Activated T-cell treated with anti-CD3 and anti-CD28 coated beads, Interleukin-2, amount 50 U/mL, for 72 hours (primary cell): Measurements from ENCODE around the gene E2F2. TPM values are rescaled to one million over a fixed set of nuclear protein-coding genes. Genes with fewer than 3 reads are reported as not detected.

ENCODE experiments used
- ATAC-seq, 2 donors: fragments of 150-1000 bp; cut with Tn5 transposase; replicated peaks in 1 of 2; 2 replicates each; pipeline ENCODE4 v1.10.0; 2021; ENCODE audit warnings: moderate library complexity in 2 of 2, mild to moderate bottlenecking in 1 of 2
- DNase-seq, 2 donors: peaks; one replicate each; pipeline ENCODE4 v3.0.0; 2021 to 2022; ENCODE audit warnings: mixed read lengths in 1 of 2
- H3K27ac Mint-ChIP-seq: one replicate; pipeline ENCODE4 v1.8.0; 2022; ENCODE audit warnings: mild to moderate bottlenecking, moderate library complexity, mixed read lengths
- H3K27me3 Mint-ChIP-seq: one replicate; pipeline ENCODE4 v1.8.0; 2022; ENCODE audit warnings: low read depth, mixed read lengths
- H3K36me3 Mint-ChIP-seq, 2 donors: one replicate each; pipeline ENCODE4 v1.8.0; 2022; ENCODE audit warnings: mixed read lengths in 2 of 2, mild to moderate bottlenecking in 1 of 2; ENCODE audit not compliant: insufficient read depth in 2 of 2
- H3K4me1 Mint-ChIP-seq: one replicate; pipeline ENCODE4 v1.8.0; 2022; ENCODE audit warnings: low read depth, mixed read lengths
- H3K4me3 Mint-ChIP-seq, 2 donors: one replicate each; pipeline ENCODE4 v1.8.0; 2022; ENCODE audit warnings: mild to moderate bottlenecking in 2 of 2, mixed read lengths in 2 of 2, moderate library complexity in 2 of 2
- H3K9me3 Mint-ChIP-seq, 2 donors: one replicate each; pipeline ENCODE4 v1.8.0; 2022; ENCODE audit warnings: mixed read lengths in 2 of 2
- total RNA-seq, 2 donors: library from RNA; stranded (reverse); gene quantifications; one replicate each; pipeline ENCODE4 v1.2.3, GENCODE V29; 2022

E2F2 gene
- total RNA-seq, 2 donors from 2014 or later = 19.9 to 24.7 TPM

- Mint-ChIP-seq H3K4me1 (peaks cover 10% of the 10 kb centered on the region), H3K27ac (no peak overlapping the region), H3K4me3 (no peak overlapping the region), H3K36me3 (no peaks in the 10 kb centered on the region), H3K27me3 (peaks cover 16% of the 10 kb centered on the region), H3K9me3 (no peaks in the 10 kb centered on the region)
- ATAC-seq (no peak), DNase-seq (no peak)
These were observed 53.5 kb downstream of the E2F2 start for GRCh38 chr1:23477359-23478144.

GRCh38 chr1:23475641-23476040 lies 55.4 kb downstream of the E2F2 start:
- no peak overlapping the region for H3K27ac Mint-ChIP-seq
- ATAC-seq (no peak), DNase-seq (no peak)
- no peak overlapping the region for H3K4me3 Mint-ChIP-seq
- H3K9me3 Mint-ChIP-seq = no peaks in the 10 kb centered on the region
- peaks cover 6% of the 10 kb centered on the region for H3K27me3 Mint-ChIP-seq
- no peaks in the 10 kb centered on the region for H3K36me3 Mint-ChIP-seq
- peaks cover under 1% of the 10 kb centered on the region for H3K4me1 Mint-ChIP-seq

- Mint-ChIP-seq H3K27ac (no peak overlapping the region), H3K4me1 (no peaks in the 10 kb centered on the region), H3K4me3 (no peak overlapping the region), H3K27me3 (peaks cover 6% of the 10 kb centered on the region), H3K36me3 (no peaks in the 10 kb centered on the region), H3K9me3 (no peaks in the 10 kb centered on the region)
- no peak for DNase-seq
- ATAC-seq = no peak
These were observed 55.9 kb downstream of the E2F2 start for GRCh38 chr1:23475134-23475628.

- peaks cover 6% of the 10 kb centered on the region for H3K27me3 Mint-ChIP-seq
These were observed 57.8 kb downstream of the E2F2 start for GRCh38 chr1:23473037-23473800.

GRCh38 chr1:23472351-23473036 lies 58.5 kb downstream of the E2F2 start:
- Mint-ChIP-seq H3K9me3 (no peaks in the 10 kb centered on the region), H3K4me1 (no peaks in the 10 kb centered on the region), H3K36me3 (no peaks in the 10 kb centered on the region), H3K27ac (no peak overlapping the region), H3K4me3 (no peak overlapping the region), H3K27me3 (peaks cover 6% of the 10 kb centered on the region)
- DNase-seq = no peak
- no peak for ATAC-seq

More at GRCh38 chr1:23473037-23473800, 57.8 kb downstream of the E2F2 start:
- H3K27ac Mint-ChIP-seq = no peak overlapping the region
- no peak for DNase-seq
- peak in 1 of 2 donors; percentile 35 for ATAC-seq
- no peaks in the 10 kb centered on the region for H3K36me3 Mint-ChIP-seq
- H3K4me1 Mint-ChIP-seq = no peaks in the 10 kb centered on the region
- H3K4me3 Mint-ChIP-seq = no peak overlapping the region
- no peaks in the 10 kb centered on the region for H3K9me3 Mint-ChIP-seq

- H3K27me3 Mint-ChIP-seq = peaks cover 5% of the 10 kb centered on the region
- ATAC-seq = no peak
- no peak overlapping the region for H3K27ac Mint-ChIP-seq
These were observed 59.5 kb downstream of the E2F2 start for GRCh38 chr1:23471473-23472075.

GRCh38 chr1:23470282-23471070 lies 60.6 kb downstream of the E2F2 start:
- Mint-ChIP-seq H3K27me3 (no peaks in the 10 kb centered on the region), H3K9me3 (no peaks in the 10 kb centered on the region), H3K4me3 (no peak overlapping the region), H3K27ac (no peak overlapping the region), H3K36me3 (no peaks in the 10 kb centered on the region), H3K4me1 (no peaks in the 10 kb centered on the region)
- DNase-seq = no peak
- no peak for ATAC-seq

More at GRCh38 chr1:23471473-23472075, 59.5 kb downstream of the E2F2 start:
- Mint-ChIP-seq H3K4me1 (no peaks in the 10 kb centered on the region), H3K4me3 (no peak overlapping the region), H3K9me3 (no peaks in the 10 kb centered on the region), H3K36me3 (no peaks in the 10 kb centered on the region)
- no peak for DNase-seq

GRCh38 chr1:23469372-23469982 lies 61.6 kb downstream of the E2F2 start:
- no peaks in the 10 kb centered on the region for H3K36me3 Mint-ChIP-seq
- DNase-seq = no peak
- no peaks in the 10 kb centered on the region for H3K9me3 Mint-ChIP-seq
- H3K4me3 Mint-ChIP-seq = no peak overlapping the region
- no peak overlapping the region for H3K27ac Mint-ChIP-seq
- ATAC-seq = no peak
- H3K27me3 Mint-ChIP-seq = no peaks in the 10 kb centered on the region
- H3K4me1 Mint-ChIP-seq = no peaks in the 10 kb centered on the region

- no peak for ATAC-seq
- no peak overlapping the region for H3K27ac Mint-ChIP-seq
- no peak overlapping the region for H3K4me3 Mint-ChIP-seq
- H3K36me3 Mint-ChIP-seq = no peaks in the 10 kb centered on the region
- no peaks in the 10 kb centered on the region for H3K27me3 Mint-ChIP-seq
- DNase-seq = no peak
- H3K4me1 Mint-ChIP-seq = no peaks in the 10 kb centered on the region
- H3K9me3 Mint-ChIP-seq = no peaks in the 10 kb centered on the region
These were observed 64.5 kb downstream of the E2F2 start for GRCh38 chr1:23466423-23466989.

GRCh38 chr1:23463286-23463685 lies 67.7 kb downstream of the E2F2 start:
- Mint-ChIP-seq H3K4me1 (no peaks in the 10 kb centered on the region), H3K27ac (no peak overlapping the region), H3K9me3 (no peaks in the 10 kb centered on the region), H3K4me3 (no peak overlapping the region), H3K27me3 (peaks cover 5% of the 10 kb centered on the region), H3K36me3 (no peaks in the 10 kb centered on the region)
- ATAC-seq = no peak
- no peak for DNase-seq

- H3K36me3 Mint-ChIP-seq = no peaks in the 10 kb centered on the region
- no peak for ATAC-seq
- no peak overlapping the region for H3K27ac Mint-ChIP-seq
- no peak for DNase-seq
- no peak overlapping the region for H3K4me3 Mint-ChIP-seq
- peaks cover 10% of the 10 kb centered on the region for H3K27me3 Mint-ChIP-seq
- no peaks in the 10 kb centered on the region for H3K4me1 Mint-ChIP-seq
- H3K9me3 Mint-ChIP-seq = no peaks in the 10 kb centered on the region
These were observed 68.3 kb downstream of the E2F2 start for GRCh38 chr1:23462766-23463165.

- Mint-ChIP-seq H3K4me1 (peaks cover 4% of the 10 kb centered on the region), H3K36me3 (no peaks in the 10 kb centered on the region), H3K27ac (no peak overlapping the region), H3K4me3 (no peak overlapping the region), H3K27me3 (peaks cover 12% of the 10 kb centered on the region), H3K9me3 (no peaks in the 10 kb centered on the region)
- no peak for ATAC-seq
- no peak for DNase-seq
These were observed 70.0 kb downstream of the E2F2 start for GRCh38 chr1:23461050-23461449.
